HFF-Myc (cell line): ENCODE data around the gene SHROOM3.

Experiments used
- DNase-seq: peaks from one replicate; pipeline ENCODE4 v3.0.0-alpha.2; 2011; ENCODE audit warnings: low read depth; ENCODE audit errors: extremely low read depth
- H3K4me3 ChIP-seq: replicated peaks from 2 replicates; pipeline ENCODE4 v1.5.1; 2011; ENCODE audit warnings: low read depth, mild to moderate bottlenecking, control low read depth, low read length
- TF ChIP-seq, protein P1 (sequence below): IDR thresholded peaks from 2 replicates; pipeline ENCODE4 v1.5.1; 2012; ENCODE audit warnings: mild to moderate bottlenecking, low read depth, low read length, control low read depth; ENCODE audit errors: missing control alignments

The SHROOM3 gene

DNA sequence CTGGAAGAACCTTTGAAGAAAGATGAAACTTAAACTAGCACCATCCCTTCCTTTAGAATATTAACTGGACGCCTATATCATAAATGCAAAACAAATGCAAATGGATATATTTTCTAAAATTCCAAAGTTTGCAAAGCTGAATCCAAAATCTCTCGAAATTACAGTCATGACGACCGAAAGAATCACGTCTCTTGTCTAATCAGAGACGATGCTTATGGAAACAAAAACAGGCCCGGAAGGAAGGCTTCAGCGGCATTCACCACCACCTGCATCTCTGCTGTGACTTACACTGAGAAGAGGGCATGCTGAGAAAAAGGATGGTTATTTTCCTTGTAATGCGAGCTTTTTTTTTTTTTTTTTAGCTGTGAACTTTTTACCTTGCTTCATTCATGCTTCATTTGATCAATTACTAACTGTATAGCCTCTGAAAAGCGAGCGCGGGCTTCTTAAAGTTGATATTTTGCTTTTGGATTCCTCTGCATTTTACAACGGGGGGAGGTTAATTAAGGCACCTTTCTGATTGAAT is 253.7 kb downstream of the SHROOM3 start:
- DNase-seq, result no peak
- TF ChIP-seq, protein P1, sequence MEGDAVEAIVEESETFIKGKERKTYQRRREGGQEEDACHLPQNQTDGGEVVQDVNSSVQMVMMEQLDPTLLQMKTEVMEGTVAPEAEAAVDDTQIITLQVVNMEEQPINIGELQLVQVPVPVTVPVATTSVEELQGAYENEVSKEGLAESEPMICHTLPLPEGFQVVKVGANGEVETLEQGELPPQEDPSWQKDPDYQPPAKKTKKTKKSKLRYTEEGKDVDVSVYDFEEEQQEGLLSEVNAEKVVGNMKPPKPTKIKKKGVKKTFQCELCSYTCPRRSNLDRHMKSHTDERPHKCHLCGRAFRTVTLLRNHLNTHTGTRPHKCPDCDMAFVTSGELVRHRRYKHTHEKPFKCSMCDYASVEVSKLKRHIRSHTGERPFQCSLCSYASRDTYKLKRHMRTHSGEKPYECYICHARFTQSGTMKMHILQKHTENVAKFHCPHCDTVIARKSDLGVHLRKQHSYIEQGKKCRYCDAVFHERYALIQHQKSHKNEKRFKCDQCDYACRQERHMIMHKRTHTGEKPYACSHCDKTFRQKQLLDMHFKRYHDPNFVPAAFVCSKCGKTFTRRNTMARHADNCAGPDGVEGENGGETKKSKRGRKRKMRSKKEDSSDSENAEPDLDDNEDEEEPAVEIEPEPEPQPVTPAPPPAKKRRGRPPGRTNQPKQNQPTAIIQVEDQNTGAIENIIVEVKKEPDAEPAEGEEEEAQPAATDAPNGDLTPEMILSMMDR, result no peak
- H3K4me3 ChIP-seq, result peak overlapping the region; percentile 75

DNA sequence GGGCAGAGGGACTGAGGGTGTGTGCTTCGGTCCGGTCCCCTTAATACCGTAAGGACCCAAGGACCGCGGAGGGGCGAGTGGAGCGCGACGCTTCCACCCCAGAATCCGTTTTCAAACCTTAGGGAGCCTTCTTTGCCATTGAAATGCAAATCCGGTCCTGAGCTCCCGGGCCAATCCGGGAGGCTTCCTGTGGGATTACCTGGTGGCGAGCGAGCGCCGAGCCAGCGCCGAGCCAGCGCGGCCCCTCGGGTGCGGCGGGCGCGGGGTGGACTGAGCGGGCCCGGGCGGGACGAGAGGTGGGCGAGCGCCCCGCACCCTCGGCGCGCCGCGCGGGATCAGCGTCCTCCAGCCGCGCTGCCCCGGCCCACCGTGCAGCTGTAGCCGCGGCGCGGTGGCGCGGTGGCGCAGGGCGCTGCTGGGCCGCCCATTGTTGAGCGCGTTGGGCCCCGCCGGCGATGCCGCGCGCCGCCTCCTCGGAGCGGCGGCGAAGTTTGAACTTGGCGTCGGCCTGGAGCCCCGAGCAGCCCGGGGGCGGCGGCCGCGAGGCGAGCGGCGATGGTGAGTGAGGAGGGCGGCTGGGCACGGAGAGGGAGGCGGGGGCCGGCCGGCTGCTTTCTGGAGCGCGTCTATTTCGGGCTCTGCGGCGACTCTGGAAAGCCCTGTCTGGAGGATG is 254.3 kb downstream of the SHROOM3 start:
- DNase-seq, result no peak
- TF ChIP-seq, protein P1, result no peak
- peak overlapping the region; percentile 75 for H3K4me3 ChIP-seq

- TF ChIP-seq, protein P1, result no peak
- peak overlapping the region; percentile 75 for H3K4me3 ChIP-seq
- DNase-seq, result peak; percentile 78
Observed at GRCh38 chr4:76690011-76690905, 255.2 kb downstream of the SHROOM3 start.

DNA sequence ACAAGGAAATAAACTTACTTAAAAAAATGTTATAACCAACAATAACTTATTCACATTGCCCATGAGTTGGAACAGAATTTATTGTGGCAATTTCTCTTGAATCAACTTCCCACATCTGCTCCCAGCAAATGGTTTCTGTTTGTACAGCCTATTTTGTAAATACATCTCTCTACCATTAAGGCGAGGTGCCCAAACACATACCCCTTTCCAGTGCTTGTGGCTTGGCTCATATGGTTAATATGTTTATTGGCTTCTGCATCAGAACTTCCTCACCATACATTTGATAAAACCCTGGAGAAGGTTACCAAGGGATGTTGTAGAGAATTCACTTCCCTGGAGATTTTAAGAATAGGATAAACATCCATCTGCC is 255.9 kb downstream of the SHROOM3 start:
- DNase-seq, result no peak

DNA sequence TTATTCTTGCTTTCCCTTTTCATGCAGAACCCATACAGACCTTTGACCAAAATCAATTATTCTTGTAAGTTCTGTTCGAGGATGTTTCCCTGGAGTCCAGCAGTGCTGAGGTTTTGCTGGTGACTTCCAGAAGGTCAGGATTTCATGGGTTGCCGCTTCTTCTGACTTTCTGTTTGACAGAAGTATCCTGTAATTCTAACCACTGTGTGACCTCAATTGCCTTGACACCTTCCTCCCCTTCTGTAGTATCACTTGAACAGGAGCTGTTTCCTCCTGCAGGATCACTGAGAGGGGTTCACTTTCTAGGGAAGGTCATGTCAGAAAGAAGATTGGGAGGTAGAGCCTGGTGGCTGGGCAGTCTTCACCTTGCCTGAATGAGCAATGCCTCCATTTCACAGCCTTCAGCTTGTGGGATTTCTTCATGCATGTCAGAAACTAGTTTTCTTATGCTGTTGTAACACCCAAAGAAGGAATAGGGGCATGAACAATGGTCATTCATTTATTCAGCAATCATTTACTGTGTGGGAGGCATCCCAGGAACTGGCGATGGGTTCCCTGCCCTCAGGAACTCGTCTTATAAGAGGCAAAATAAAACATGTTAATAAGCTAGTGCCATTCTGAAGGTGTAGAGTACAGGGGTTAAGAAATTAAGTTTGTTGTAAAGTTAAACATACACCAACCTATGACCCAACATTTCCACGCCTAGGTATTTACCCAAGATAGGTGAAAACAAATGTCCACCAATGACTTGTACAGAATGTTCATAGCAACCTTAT is 257.0 kb downstream of the SHROOM3 start:
- TF ChIP-seq, protein P1, result no peak
- H3K4me3 ChIP-seq, result peak overlapping the region; percentile 75
- DNase-seq, result no peak

More for the DNA sequence above, 255.9 kb downstream of the SHROOM3 start:
- H3K4me3 ChIP-seq, result peak overlapping the region; percentile 75
- TF ChIP-seq, protein P1, result no peak

- no peak for DNase-seq
- no peak overlapping the region for H3K4me3 ChIP-seq
- TF ChIP-seq, protein P1, result no peak
Observed at GRCh38 chr4:76692761-76693160, 257.7 kb downstream of the SHROOM3 start.
